SK-N-SH treated with all-trans-retinoic acid at 6 μM for 48 hours (cell line): Measurements from ENCODE around the gene CIPC.

Experiments
- CSDC2 ChIP-seq: fragments of 250-450 bp; sonication (Bioruptor Pico); IDR thresholded peaks from 2 replicates; pipeline ENCODE4 v1.5.0; 2020; ENCODE audit warnings: mild to moderate bottlenecking, moderate library complexity
- RARB ChIP-seq: fragments of 250-450 bp; sonication (Bioruptor Pico); IDR thresholded peaks from 2 replicates; pipeline ENCODE4 v1.8.0; 2021; ENCODE audit warnings: mild to moderate bottlenecking, moderate library complexity
- TOX ChIP-seq: fragments of 250-450 bp; sonication (Bioruptor Pico); IDR thresholded peaks from 2 replicates; pipeline ENCODE4 v1.8.0; 2021; ENCODE audit warnings: mild to moderate bottlenecking, moderate library complexity, borderline replicate concordance
- ZFP3 ChIP-seq: fragments of 250-450 bp; sonication (Bioruptor Pico); IDR thresholded peaks from 2 replicates; pipeline ENCODE4 v1.5.0; 2020; ENCODE audit warnings: mild to moderate bottlenecking, moderate library complexity
- ZNF565 ChIP-seq: fragments of 450-650 bp; formaldehyde crosslinking; conservative IDR thresholded peaks from 2 replicates; pipeline ENCODE4 v1.5.0; 2020; ENCODE audit warnings: low read depth, mild to moderate bottlenecking, moderate library complexity
- TF ChIP-seq, protein P1 (sequence below): fragments of 250-450 bp; sonication (Bioruptor Pico); IDR thresholded peaks from 2 replicates; pipeline ENCODE4 v1.8.0; 2020; ENCODE audit warnings: mild to moderate bottlenecking, moderate library complexity, borderline replicate concordance

DNA sequence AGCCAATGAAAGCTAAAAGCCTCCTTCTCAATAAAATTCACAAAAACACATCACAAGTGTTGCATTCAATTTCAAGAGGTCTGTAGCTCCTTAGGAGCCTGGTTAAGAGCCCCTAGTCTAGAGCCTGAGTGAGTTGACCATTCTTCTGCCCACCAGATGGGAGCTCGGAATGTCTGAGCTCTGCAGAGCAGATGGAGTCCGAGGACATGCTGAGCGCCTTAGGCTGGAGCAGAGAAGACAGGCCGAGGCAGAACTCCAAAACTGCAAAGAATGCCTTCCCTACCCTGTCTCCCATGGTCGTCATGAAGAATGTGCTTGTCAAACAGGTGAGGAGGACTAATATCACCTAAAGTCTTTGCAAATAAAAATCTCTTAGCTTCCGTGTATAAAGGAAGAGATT is 11.6 kb downstream of the CIPC start:
- TF ChIP-seq RARB (CRISPR knock-in tag), result no peak
- TF ChIP-seq, protein P1, sequence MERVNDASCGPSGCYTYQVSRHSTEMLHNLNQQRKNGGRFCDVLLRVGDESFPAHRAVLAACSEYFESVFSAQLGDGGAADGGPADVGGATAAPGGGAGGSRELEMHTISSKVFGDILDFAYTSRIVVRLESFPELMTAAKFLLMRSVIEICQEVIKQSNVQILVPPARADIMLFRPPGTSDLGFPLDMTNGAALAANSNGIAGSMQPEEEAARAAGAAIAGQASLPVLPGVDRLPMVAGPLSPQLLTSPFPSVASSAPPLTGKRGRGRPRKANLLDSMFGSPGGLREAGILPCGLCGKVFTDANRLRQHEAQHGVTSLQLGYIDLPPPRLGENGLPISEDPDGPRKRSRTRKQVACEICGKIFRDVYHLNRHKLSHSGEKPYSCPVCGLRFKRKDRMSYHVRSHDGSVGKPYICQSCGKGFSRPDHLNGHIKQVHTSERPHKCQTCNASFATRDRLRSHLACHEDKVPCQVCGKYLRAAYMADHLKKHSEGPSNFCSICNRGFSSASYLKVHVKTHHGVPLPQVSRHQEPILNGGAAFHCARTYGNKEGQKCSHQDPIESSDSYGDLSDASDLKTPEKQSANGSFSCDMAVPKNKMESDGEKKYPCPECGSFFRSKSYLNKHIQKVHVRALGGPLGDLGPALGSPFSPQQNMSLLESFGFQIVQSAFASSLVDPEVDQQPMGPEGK (CRISPR knock-in tag), result no peak
- TF ChIP-seq ZFP3 (CRISPR knock-in tag), result no peak
- TF ChIP-seq CSDC2 (CRISPR knock-in tag), result no peak
- no peak for TF ChIP-seq TOX
- TF ChIP-seq ZNF565 (CRISPR knock-in tag), result no peak
